Neural progenitor cell (in vitro differentiated cells): ENCODE results near the gene MUL1. TPM values are rescaled to one million over a fixed set of nuclear protein-coding genes. Genes with fewer than 3 reads are reported as not detected.

ENCODE experiments used
- DNase-seq: peaks from one replicate; pipeline ENCODE4 v3.0.0-alpha.2; 2016; ENCODE audit warnings: low spot score
- H2AFZ ChIP-seq: fragments of 200-600 bp; sonication (generic); replicated peaks from 2 replicates; pipeline ENCODE4 v1.6.1; 2016; ENCODE audit warnings: antibody characterized with exemption
- H3F3A ChIP-seq: fragments of 200-600 bp; sonication (generic); 2 replicates; pipeline ENCODE4 v1.6.1; 2016; ENCODE audit warnings: antibody characterized with exemption, low read depth
- H3K27ac ChIP-seq: fragments of 200-600 bp; sonication (generic); 2 replicates; pipeline ENCODE4 v1.5.1; 2016; ENCODE audit warnings: mild to moderate bottlenecking
- H3K27me3 ChIP-seq: fragments of 200-600 bp; sonication (generic); 2 replicates; pipeline ENCODE4 v1.6.1; 2016; ENCODE audit warnings: mild to moderate bottlenecking, moderate library complexity
- H3K36me3 ChIP-seq: fragments of 200-600 bp; sonication (generic); 2 replicates; pipeline ENCODE4 v1.5.1; 2016
- H3K4me1 ChIP-seq: fragments of 200-600 bp; sonication (generic); 2 replicates; pipeline ENCODE4 v1.6.1; 2016; ENCODE audit warnings: mixed run types
- H3K4me2 ChIP-seq: fragments of 200-600 bp; sonication (generic); 2 replicates; pipeline ENCODE4 v1.6.1; 2016
- H3K4me3 ChIP-seq: fragments of 200-600 bp; sonication (generic); 2 replicates; pipeline ENCODE4 v1.5.1; 2016
- H3K79me2 ChIP-seq: fragments of 200-600 bp; sonication (generic); 2 replicates; pipeline ENCODE4 v1.6.1; 2016; ENCODE audit warnings: low read depth
- H3K9ac ChIP-seq: fragments of 200-600 bp; sonication (generic); 2 replicates; pipeline ENCODE4 v1.6.1; 2016
- H3K9me3 ChIP-seq: fragments of 200-600 bp; sonication (generic); 2 replicates; pipeline ENCODE4 v1.5.1; 2016; ENCODE audit warnings: low read depth
- H4K20me1 ChIP-seq: fragments of 200-600 bp; sonication (generic); 2 replicates; pipeline ENCODE4 v1.6.1; 2016; ENCODE audit warnings: low read depth
- H3K27ac Mint-ChIP-seq: 3 replicates; pipeline ENCODE4 v1.8.0; 2021; ENCODE audit warnings: mixed read lengths
- H3K27me3 Mint-ChIP-seq: 2 replicates; pipeline ENCODE4 v1.8.0; 2022; ENCODE audit warnings: low read depth, mild to moderate bottlenecking, inconsistent platforms, moderate library complexity, mixed read lengths; ENCODE audit not compliant: insufficient read depth
- H3K36me3 Mint-ChIP-seq: 3 replicates; pipeline ENCODE4 v1.8.0; 2021; ENCODE audit warnings: mixed read lengths
- H3K4me1 Mint-ChIP-seq: 3 replicates; pipeline ENCODE4 v1.8.0; 2021; ENCODE audit warnings: mixed read lengths
- H3K4me3 Mint-ChIP-seq: 3 replicates; pipeline ENCODE4 v1.8.0; 2021; ENCODE audit warnings: mild to moderate bottlenecking, moderate library complexity, mixed read lengths
- H3K9me3 Mint-ChIP-seq: 3 replicates; pipeline ENCODE4 v1.8.0; 2020; ENCODE audit warnings: mixed read lengths
- CTCF ChIP-seq: fragments of 200-600 bp; sonication (generic); IDR thresholded peaks from 2 replicates; pipeline ENCODE4 v1.5.1; 2017; ENCODE audit warnings: antibody characterized with exemption, mild to moderate bottlenecking
- EZH2 ChIP-seq: fragments of 200-600 bp; sonication (generic); IDR thresholded peaks from 2 replicates; pipeline ENCODE4 v1.6.1; 2017; ENCODE audit warnings: antibody characterized with exemption, mild to moderate bottlenecking, moderate library complexity
- EZH2phosphoT487 ChIP-seq: fragments of 200-600 bp; sonication (generic); IDR thresholded peaks from 2 replicates; pipeline ENCODE4 v1.6.1; 2017; ENCODE audit warnings: antibody characterized with exemption
- total RNA-seq: library from RNA; depleted of rRNA; stranded (reverse); fragments of >200 nt; gene quantifications from 2 replicates; pipeline ENCODE4 v1.2.3, GENCODE V29; 2015; ENCODE audit warnings: low replicate concordance

MUL1 gene
- total RNA-seq, 1 donor from 2014 or later = 6.7 TPM

GRCh38 chr1:20469406-20470076 lies 38.4 kb downstream of the MUL1 start:
- Mint-ChIP-seq H3K4me3 (no peak overlapping the region), H3K27ac (no peak overlapping the region)

GRCh38 chr1:20466273-20466672 lies 41.7 kb downstream of the MUL1 start:
- no peak overlapping the region for H3K4me3 Mint-ChIP-seq
- Histone ChIP-seq H3K27ac (no peak overlapping the region), H2AFZ (no peak overlapping the region), H3K4me2 (no peak overlapping the region), H3F3A (no peaks in the 10 kb centered on the region), H3K4me3 (no peak overlapping the region), H4K20me1 (no peaks in the 10 kb centered on the region), H3K4me1 (no peaks in the 10 kb centered on the region), H3K9me3 (no peaks in the 10 kb centered on the region), H3K27me3 (peaks cover 63% of the 10 kb centered on the region), H3K79me2 (no peaks in the 10 kb centered on the region), H3K36me3 (no peaks in the 10 kb centered on the region), H3K9ac (no peak overlapping the region)
- TF ChIP-seq CTCF (no peak), EZH2 (no peak), EZH2phosphoT487 (no peak)
- H3K36me3 Mint-ChIP-seq = no peaks in the 10 kb centered on the region
- H3K9me3 Mint-ChIP-seq = peaks cover 2% of the 10 kb centered on the region
- no peak for DNase-seq
- no peak overlapping the region for H3K27ac Mint-ChIP-seq
- peaks cover 3% of the 10 kb centered on the region for H3K4me1 Mint-ChIP-seq
- H3K27me3 Mint-ChIP-seq = peaks cover 5% of the 10 kb centered on the region

More at GRCh38 chr1:20469406-20470076, 38.4 kb downstream of the MUL1 start:
- Histone ChIP-seq H3K27ac (no peak overlapping the region), H3K36me3 (no peaks in the 10 kb centered on the region), H4K20me1 (no peaks in the 10 kb centered on the region), H3F3A (no peaks in the 10 kb centered on the region), H3K79me2 (no peaks in the 10 kb centered on the region), H3K4me1 (peaks cover 3% of the 10 kb centered on the region), H3K9me3 (no peaks in the 10 kb centered on the region), H3K27me3 (peaks cover 61% of the 10 kb centered on the region), H2AFZ (no peak overlapping the region), H3K9ac (no peak overlapping the region), H3K4me3 (no peak overlapping the region), H3K4me2 (no peak overlapping the region)
- DNase-seq = no peak
- H3K9me3 Mint-ChIP-seq = no peaks in the 10 kb centered on the region
- TF ChIP-seq CTCF (no peak), EZH2 (no peak), EZH2phosphoT487 (no peak)
- H3K4me1 Mint-ChIP-seq = peaks cover 11% of the 10 kb centered on the region
- no peaks in the 10 kb centered on the region for H3K36me3 Mint-ChIP-seq
- peaks cover 14% of the 10 kb centered on the region for H3K27me3 Mint-ChIP-seq

- Histone ChIP-seq H2AFZ (no peak overlapping the region), H3K9me3 (no peaks in the 10 kb centered on the region), H3K4me2 (no peak overlapping the region), H4K20me1 (no peaks in the 10 kb centered on the region), H3F3A (no peaks in the 10 kb centered on the region), H3K4me1 (no peaks in the 10 kb centered on the region), H3K36me3 (no peaks in the 10 kb centered on the region), H3K27me3 (peaks cover 63% of the 10 kb centered on the region), H3K27ac (no peak overlapping the region), H3K9ac (no peak overlapping the region), H3K79me2 (no peaks in the 10 kb centered on the region), H3K4me3 (no peak overlapping the region)
- Mint-ChIP-seq H3K4me3 (no peak overlapping the region), H3K36me3 (no peaks in the 10 kb centered on the region), H3K27ac (no peak overlapping the region), H3K4me1 (peaks cover 3% of the 10 kb centered on the region), H3K9me3 (peaks cover 2% of the 10 kb centered on the region), H3K27me3 (peaks cover 5% of the 10 kb centered on the region)
- no peak for DNase-seq
- no peak for TF ChIP-seq CTCF
- no peak for TF ChIP-seq EZH2
- TF ChIP-seq EZH2phosphoT487 = no peak
Measured at GRCh38 chr1:20465187-20465586, 42.8 kb downstream of the MUL1 start.
